ENCODE results near the gene ABCB6. TPM values are rescaled to one million over a fixed set of nuclear protein-coding genes. Genes with fewer than 3 reads are reported as not detected.
A peak's percentile ranks its signal among the peaks of the same experiment; 100 is the strongest.

Gene ABCB6
- total and polyA plus RNA-seq, 10 donors: 8.4 to 28.7 (median 14.0) TPM

DNA sequence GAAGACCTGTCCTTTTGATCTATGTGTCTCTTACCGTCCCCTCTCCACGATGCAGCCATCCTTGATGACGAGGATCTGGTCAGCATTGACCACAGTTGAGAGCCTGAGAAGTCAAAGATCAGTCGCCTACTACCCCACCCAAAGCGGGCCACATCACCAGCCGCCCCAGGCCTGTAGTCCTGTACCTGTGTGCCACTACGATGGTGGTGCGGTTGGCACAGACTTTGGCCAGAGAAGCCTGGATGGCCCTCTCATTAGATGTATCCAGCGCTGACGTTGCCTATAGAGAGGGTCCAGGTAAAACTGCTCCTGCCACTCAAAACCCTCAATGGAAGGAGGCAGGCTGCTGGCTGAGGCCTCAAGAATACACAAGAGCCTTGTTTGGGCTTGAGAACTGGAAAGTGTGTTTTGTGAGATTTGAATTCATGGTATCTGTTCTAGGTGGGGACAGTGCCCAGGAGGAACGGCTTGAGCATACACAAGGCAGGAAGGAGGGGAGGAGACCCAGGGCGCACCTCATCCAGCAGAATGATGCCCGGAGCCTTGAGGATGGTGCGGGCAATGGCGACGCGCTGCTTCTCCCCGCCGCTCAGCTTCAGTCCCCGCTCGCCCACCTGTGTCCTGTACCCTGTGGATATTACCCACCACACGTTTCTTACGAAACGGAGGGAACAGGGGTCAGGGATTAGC lies 8.4 kb downstream of the ABCB6 start:
- 90 to 96% (median 94%) methylated on average over 24 of the region's 24 CpGs for WGBS, 5 donors
- intact Hi-C loops (cut with DNase I; ENCODE audit: low total_unique reads): no loop called here
- DNase-seq: peak; percentile 67

DNA sequence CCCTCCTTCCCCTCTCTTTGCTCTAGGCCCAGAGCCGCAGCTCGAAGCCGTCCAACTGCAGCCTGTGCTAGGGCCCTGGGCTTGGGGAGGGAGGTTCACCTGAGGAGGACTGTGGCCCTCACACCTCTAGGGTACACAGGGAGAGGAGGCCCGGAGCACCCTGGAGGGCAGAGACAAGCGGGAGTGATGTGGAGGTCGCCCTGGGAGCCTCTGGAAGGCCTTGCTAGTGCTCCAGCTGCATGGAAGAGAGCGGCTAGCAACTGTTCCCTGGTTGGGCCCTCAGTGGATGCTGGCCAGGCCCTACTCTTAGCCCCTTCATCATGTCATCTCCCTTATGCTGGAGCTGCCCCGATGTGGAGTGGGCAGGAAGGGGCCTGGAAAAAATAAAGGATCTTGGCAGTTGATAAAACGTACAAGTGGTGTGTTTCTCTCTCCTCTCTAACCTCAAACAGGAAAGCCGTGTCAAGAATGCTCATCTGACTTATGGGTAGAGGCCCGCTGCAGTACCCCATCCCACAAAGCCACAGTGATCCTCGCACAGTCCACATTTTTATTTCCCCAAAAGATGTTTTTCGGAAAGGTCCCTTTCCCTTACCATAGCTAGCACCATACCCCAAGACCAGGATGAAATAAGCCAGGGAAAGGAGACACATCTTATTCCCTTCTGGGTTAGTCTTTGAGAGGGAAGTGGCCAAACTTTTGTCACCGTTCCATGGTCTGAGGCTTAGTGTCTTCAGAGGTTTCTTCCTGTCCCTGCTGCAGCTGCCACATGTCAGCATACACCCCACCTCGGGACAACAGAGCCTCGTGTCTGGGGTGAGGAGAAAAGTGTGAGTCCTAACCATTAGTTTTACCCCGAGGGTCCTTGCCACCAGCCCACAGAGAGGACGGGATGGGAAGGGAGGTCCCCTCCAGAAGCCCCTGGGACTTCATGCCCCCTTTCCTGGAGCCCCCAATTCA lies 9.2 kb downstream of the ABCB6 start:
- intact Hi-C loops (cut with DNase I; ENCODE audit: low total_unique reads): loop anchor here (5.0 kb wide), 1 partner anchor 37 kb away; the partner anchor contains the start of gene SLC23A3
- peaks cover 7 to 72% (median 35%) of the 10 kb centered on the region in 6 donors for H3K4me1 ChIP-seq
- peaks cover 0 to 64% (median 15%) of the 10 kb centered on the region in 6 donors for H3K36me3 ChIP-seq
- no peak overlapping the region for H3K4me3 ChIP-seq
- peak; percentile 76 for DNase-seq
- peak in 1 of 3 donors; percentile 44 for TF ChIP-seq POLR2AphosphoS5 (IDR thresholded peaks at IDR 0.05)
- no peak for TF ChIP-seq POLR2A (IDR thresholded peaks at IDR 0.05)
- WGBS, 5 donors: 44 to 66% (median 50%) methylated on average over 18 of the region's 18 CpGs
- no peaks in the 10 kb centered on the region for H3K27me3 ChIP-seq (replicated peaks in 1 of 7)
- peak overlapping the region in 3 of 8 donors; percentile 8 to 96 (median 69) for H3K27ac ChIP-seq
- H3K9me3 ChIP-seq: no peaks in the 10 kb centered on the region

More for the DNA sequence above, 8.4 kb downstream of the ABCB6 start:
- Histone ChIP-seq H3K4me3 (no peak overlapping the region), H3K4me1 (peaks cover 7 to 72% (median 35%) of the 10 kb centered on the region in 6 donors), H3K9me3 (no peaks in the 10 kb centered on the region), H3K36me3 (peaks cover 0 to 72% (median 15%) of the 10 kb centered on the region in 6 donors), H3K27me3 (replicated peaks in 1 of 7) (no peaks in the 10 kb centered on the region), H3K27ac (peak overlapping the region in 3 of 8 donors; percentile 67 to 96 (median 69))
- peak in 1 of 3 donors; percentile 50 for TF ChIP-seq POLR2AphosphoS5 (IDR thresholded peaks at IDR 0.05)
- TF ChIP-seq, protein P1, sequence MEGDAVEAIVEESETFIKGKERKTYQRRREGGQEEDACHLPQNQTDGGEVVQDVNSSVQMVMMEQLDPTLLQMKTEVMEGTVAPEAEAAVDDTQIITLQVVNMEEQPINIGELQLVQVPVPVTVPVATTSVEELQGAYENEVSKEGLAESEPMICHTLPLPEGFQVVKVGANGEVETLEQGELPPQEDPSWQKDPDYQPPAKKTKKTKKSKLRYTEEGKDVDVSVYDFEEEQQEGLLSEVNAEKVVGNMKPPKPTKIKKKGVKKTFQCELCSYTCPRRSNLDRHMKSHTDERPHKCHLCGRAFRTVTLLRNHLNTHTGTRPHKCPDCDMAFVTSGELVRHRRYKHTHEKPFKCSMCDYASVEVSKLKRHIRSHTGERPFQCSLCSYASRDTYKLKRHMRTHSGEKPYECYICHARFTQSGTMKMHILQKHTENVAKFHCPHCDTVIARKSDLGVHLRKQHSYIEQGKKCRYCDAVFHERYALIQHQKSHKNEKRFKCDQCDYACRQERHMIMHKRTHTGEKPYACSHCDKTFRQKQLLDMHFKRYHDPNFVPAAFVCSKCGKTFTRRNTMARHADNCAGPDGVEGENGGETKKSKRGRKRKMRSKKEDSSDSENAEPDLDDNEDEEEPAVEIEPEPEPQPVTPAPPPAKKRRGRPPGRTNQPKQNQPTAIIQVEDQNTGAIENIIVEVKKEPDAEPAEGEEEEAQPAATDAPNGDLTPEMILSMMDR (IDR thresholded peaks at IDR 0.05 in 8 of 11, conservative IDR thresholded peaks at IDR 0.05 in 3 of 11): no peak

DNA sequence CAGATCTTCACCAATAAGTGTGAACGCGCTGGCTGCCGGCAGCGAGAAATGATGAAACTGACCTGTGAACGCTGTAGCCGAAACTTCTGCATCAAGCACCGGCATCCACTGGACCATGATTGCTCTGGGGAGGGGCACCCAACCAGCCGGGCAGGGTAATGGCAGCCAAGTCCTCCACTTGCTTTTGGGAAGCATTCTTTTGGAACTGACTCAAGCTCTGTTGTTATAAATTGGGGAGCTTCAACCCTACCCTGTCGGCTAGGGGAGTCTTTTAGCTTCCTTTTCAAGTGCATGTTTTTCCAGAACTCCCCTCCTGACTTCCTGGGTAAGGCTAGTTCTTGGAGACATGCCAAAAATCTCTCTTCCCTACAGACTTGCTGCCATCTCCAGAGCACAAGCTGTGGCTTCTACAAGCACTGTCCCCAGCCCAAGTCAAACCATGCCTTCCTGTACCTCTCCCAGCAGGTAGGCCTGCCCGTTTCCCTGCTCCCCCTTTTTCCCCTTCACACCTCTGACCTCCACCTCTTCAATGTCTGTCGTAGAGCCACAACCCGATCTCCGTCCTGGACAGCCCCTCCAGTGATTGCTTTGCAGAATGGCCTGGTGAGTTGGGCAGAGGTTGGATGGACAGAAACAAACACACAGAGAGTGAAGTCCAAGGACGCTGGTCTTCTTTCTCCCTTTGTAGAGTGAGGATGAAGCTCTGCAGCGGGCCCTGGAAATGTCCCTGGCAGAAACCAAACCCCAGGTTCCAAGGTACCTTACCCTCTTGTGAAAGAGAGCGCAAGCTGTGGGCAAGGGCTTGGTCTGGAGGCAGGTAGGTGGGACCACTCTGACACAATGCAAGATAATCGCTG lies 10.6 kb downstream of the ABCB6 start:
- Histone ChIP-seq H3K27ac (peak overlapping the region; percentile 93 to 98 (median 97)), H3K9me3 (no peaks in the 10 kb centered on the region), H3K27me3 (replicated peaks in 1 of 7) (no peaks in the 10 kb centered on the region), H3K36me3 (peaks cover 0 to 50% (median 15%) of the 10 kb centered on the region in 6 donors), H3K4me3 (peak overlapping the region in 4 of 8 donors; percentile 51 to 84 (median 59)), H3K4me1 (peaks cover 7 to 66% (median 35%) of the 10 kb centered on the region in 6 donors)
- TF ChIP-seq POLR2A (IDR thresholded peaks at IDR 0.05): no peak
- TF ChIP-seq POLR2AphosphoS5 (IDR thresholded peaks at IDR 0.05): no peak
- TF ChIP-seq, protein P1 (IDR thresholded peaks at IDR 0.05 in 8 of 11, conservative IDR thresholded peaks at IDR 0.05 in 3 of 11): no peak
- intact Hi-C loops (cut with DNase I; ENCODE audit: low total_unique reads): loop anchor here (5.0 kb wide), 1 partner anchor 36 kb away; the partner anchor contains the start of gene SLC23A3
- 63 to 78% (median 66%) methylated on average over 16 to 17 of the region's 17 CpGs for WGBS, 5 donors
- DNase-seq: peak; percentile 71
